ENCODE data around the gene ZNF831. TPM values are rescaled to one million over a fixed set of nuclear protein-coding genes. Genes with fewer than 3 reads are reported as not detected.

Gene ZNF831
- total RNA-seq, 1 donor from 2014 or later = 1.0 TPM

DNA sequence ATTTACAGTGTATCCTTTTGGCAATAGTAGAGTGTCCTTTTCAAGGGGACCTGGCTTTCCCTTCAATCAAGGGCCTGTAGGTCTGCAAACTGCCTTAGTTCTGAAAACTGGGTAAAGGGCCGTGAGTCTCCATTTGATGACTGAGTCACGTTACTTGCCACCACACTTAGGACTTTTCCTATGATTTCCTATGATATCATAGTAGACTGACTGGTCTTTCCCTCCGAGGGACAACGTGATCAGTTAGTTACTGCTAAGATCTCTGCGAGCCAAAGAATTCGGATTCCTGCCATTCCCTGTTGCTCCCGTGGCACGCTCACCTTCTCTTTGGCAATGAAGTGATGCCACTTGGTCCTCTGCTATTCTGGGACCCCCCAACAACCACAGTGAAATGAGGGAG is 8.4 kb downstream of the ZNF831 start:
- H3K27ac ChIP-seq = no peak overlapping the region
- peaks cover 3% of the 10 kb centered on the region for H3K27me3 ChIP-seq (ENCODE audit: low read depth)
- H3K4me3 ChIP-seq = no peak overlapping the region
- no peaks in the 10 kb centered on the region for H3K36me3 ChIP-seq
- intact Hi-C loops (cut with DNase I) = no loop called here
- TF ChIP-seq, protein P1, sequence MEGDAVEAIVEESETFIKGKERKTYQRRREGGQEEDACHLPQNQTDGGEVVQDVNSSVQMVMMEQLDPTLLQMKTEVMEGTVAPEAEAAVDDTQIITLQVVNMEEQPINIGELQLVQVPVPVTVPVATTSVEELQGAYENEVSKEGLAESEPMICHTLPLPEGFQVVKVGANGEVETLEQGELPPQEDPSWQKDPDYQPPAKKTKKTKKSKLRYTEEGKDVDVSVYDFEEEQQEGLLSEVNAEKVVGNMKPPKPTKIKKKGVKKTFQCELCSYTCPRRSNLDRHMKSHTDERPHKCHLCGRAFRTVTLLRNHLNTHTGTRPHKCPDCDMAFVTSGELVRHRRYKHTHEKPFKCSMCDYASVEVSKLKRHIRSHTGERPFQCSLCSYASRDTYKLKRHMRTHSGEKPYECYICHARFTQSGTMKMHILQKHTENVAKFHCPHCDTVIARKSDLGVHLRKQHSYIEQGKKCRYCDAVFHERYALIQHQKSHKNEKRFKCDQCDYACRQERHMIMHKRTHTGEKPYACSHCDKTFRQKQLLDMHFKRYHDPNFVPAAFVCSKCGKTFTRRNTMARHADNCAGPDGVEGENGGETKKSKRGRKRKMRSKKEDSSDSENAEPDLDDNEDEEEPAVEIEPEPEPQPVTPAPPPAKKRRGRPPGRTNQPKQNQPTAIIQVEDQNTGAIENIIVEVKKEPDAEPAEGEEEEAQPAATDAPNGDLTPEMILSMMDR (IDR thresholded peaks at IDR 0.05) = no peak
- H3K9me3 ChIP-seq = no peaks in the 10 kb centered on the region
- H3K4me1 ChIP-seq = no peaks in the 10 kb centered on the region
- no peak for DNase-seq
- no peak for ATAC-seq

DNA sequence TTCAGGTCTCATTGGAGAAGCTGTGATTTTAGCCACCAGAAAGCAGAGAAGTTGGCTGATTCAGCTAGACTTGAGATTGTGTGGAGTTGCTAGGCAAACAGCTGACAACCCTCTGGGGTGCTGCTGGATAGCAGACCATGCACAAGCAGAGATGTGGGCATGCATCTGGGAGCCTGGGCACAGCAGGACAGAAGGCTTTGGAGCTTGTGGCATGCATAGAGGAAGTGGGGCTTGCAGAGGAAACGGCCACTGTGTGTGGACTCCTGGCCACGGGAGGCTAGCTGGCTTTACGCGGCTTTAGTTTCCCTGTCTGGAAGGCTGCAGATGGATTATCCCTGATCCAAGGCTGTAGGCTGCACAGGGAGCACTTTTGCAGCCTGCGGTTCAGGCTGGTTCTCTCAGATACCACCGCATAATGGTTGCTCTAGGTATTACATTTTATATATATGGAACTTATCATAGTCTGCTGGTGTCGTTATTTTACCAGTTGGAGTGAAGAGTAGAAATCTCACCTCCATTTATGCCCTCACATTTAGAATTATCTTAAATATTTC is 10.4 kb downstream of the ZNF831 start:
- intact Hi-C loops (cut with DNase I) = no loop called here

DNA sequence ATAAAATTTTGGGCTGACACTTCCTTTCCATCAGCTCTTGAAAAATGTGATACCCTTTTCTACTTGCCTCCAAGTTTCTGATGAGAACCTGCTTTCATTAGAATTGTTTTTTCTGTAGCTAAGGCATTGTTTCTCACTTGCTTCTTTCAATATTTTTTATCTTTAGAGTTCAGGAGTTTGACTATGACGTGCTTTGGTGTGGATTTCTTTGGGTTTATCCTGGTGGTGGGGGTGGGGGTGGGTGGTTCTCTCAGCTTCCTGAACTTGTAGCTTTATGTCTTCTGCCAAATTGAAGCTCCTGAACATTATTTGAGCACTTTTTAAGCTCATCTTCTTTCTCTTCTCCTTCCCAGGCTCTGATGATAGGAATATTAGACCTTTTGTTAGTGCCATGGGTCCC is 11.4 kb downstream of the ZNF831 start:
- no peaks in the 10 kb centered on the region for H3K4me1 ChIP-seq
- DNase-seq = no peak
- intact Hi-C loops (cut with DNase I) = no loop called here
- no peak overlapping the region for H3K27ac ChIP-seq
- ATAC-seq = no peak
- H3K9me3 ChIP-seq = no peaks in the 10 kb centered on the region
- H3K36me3 ChIP-seq = no peaks in the 10 kb centered on the region
- no peak overlapping the region for H3K4me3 ChIP-seq
- TF ChIP-seq, protein P1 (IDR thresholded peaks at IDR 0.05) = no peak
- H3K27me3 ChIP-seq (ENCODE audit: low read depth) = peaks cover 3% of the 10 kb centered on the region

More for the DNA sequence above, 10.4 kb downstream of the ZNF831 start:
- ATAC-seq (no peak), DNase-seq (no peak)
- H3K27me3 ChIP-seq (ENCODE audit: low read depth) = peaks cover 3% of the 10 kb centered on the region
- no peaks in the 10 kb centered on the region for H3K4me1 ChIP-seq
- no peaks in the 10 kb centered on the region for H3K9me3 ChIP-seq
- no peaks in the 10 kb centered on the region for H3K36me3 ChIP-seq
- TF ChIP-seq, protein P1 (IDR thresholded peaks at IDR 0.05) = no peak
- H3K4me3 ChIP-seq = no peak overlapping the region
- H3K27ac ChIP-seq = no peak overlapping the region

DNA sequence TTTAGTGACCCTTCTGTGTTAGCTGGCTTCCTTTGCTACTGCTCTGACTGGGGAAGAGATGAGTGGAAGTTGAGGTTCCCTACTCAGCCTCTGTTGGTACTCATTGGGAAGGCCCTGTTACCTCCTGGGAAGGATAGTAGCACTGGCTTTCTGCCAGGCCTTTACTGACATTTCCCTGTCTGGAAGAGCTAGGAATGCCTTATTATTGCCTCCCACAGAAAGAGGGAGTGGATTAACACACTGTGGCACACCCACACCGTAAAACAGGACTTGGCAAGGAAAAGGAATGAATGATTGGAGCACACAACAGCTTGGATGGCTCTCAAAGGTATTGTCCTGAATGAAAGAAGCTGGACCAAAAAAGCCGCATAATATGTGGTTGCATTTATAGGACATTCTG is 12.2 kb downstream of the ZNF831 start:
- ATAC-seq (no peak), DNase-seq (no peak)
- Histone ChIP-seq H3K9me3 (no peaks in the 10 kb centered on the region), H3K27ac (no peak overlapping the region), H3K4me3 (no peak overlapping the region), H3K36me3 (no peaks in the 10 kb centered on the region), H3K27me3 (ENCODE audit: low read depth) (peaks cover 3% of the 10 kb centered on the region), H3K4me1 (no peaks in the 10 kb centered on the region)
- intact Hi-C loops (cut with DNase I) = no loop called here
- TF ChIP-seq, protein P1 (IDR thresholded peaks at IDR 0.05) = no peak

DNA sequence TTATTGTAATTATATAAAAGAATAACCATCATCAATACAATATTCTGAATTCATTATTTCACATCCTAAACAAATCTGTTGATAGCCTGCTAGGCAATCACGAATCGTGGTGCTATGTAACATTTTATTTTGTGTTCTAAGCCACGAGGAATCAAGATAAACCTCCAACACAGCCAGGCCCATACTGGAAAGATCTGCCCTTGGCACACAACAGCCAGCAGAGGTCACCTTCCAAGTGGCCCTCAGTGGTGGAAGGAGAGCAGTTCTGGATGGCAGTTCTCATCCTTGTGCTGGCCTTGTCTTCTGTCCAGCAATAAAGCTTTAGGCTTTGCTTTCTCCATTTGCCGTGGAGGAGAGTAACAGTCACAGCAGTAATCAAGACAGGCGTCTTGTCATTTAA is 13.2 kb downstream of the ZNF831 start:
- no peak overlapping the region for H3K27ac ChIP-seq
- intact Hi-C loops (cut with DNase I) = no loop called here
- ATAC-seq = no peak
- no peak for DNase-seq
- TF ChIP-seq, protein P1 (IDR thresholded peaks at IDR 0.05) = no peak
- no peaks in the 10 kb centered on the region for H3K4me1 ChIP-seq
- peaks cover 3% of the 10 kb centered on the region for H3K27me3 ChIP-seq (ENCODE audit: low read depth)
- no peak overlapping the region for H3K4me3 ChIP-seq
- no peaks in the 10 kb centered on the region for H3K36me3 ChIP-seq
- no peaks in the 10 kb centered on the region for H3K9me3 ChIP-seq
